Measurements from ENCODE around the gene C10orf71.

Gene C10orf71

GRCh38 chr10:49349390-49349789, 50.4 kb downstream of the C10orf71 start:
- H3K36me3 ChIP-seq (ENCODE audit: control insufficient read depth in 2 of 2, insufficient read depth in 1 of 2, low read length in 2 of 2), result no peaks in the 10 kb centered on the region
- POLR2A ChIA-PET, result no interaction called here
- H3K9me3 ChIP-seq (ENCODE audit: control insufficient read depth, insufficient read depth, low read depth, low read length), result no peaks in the 10 kb centered on the region; the same call in 1 of the 2 replicates
- no peaks in the 10 kb centered on the region for H3K4me1 ChIP-seq (ENCODE audit: control insufficient read depth, insufficient read depth, low read length)
- TF ChIP-seq ZNF23 (tag by site-specific recombination; IDR thresholded peaks at IDR 0.05; ENCODE audit: borderline replicate concordance) (no peak), ZNF677 (tag by site-specific recombination; IDR thresholded peaks at IDR 0.05) (no peak), ZNF132 (tag by site-specific recombination; IDR thresholded peaks at IDR 0.05; ENCODE audit: borderline replicate concordance) (no peak), ZNF621 (tag by site-specific recombination; IDR thresholded peaks at IDR 0.05) (no peak), BCL6B (tag by site-specific recombination; IDR thresholded peaks at IDR 0.05) (no peak), ZNF48 (tag by site-specific recombination; IDR thresholded peaks at IDR 0.05) (no peak), KLF10 (tag by site-specific recombination; IDR thresholded peaks at IDR 0.05) (no peak), ZNF529 (tag by site-specific recombination; IDR thresholded peaks at IDR 0.05; ENCODE audit: insufficient replicate concordance) (no peak), ZBTB7A (tag by site-specific recombination; IDR thresholded peaks at IDR 0.05; ENCODE audit: low read depth) (no peak), ZNF16 (tag by site-specific recombination; IDR thresholded peaks at IDR 0.05; ENCODE audit: low read depth) (no peak), MEIS1 (CRISPR knock-in tag; IDR thresholded peaks at IDR 0.05; ENCODE audit: borderline replicate concordance) (no peak), ZNF560 (tag by site-specific recombination; IDR thresholded peaks at IDR 0.05; ENCODE audit: borderline replicate concordance) (no peak), ZNF148 (tag by site-specific recombination; IDR thresholded peaks at IDR 0.05; ENCODE audit: borderline replicate concordance) (no peak)
- no peak overlapping the region for H3K27ac ChIP-seq (ENCODE audit: extremely low read depth, low read depth, low read length)
- H3K4me3 ChIP-seq (ENCODE audit: low read depth, low read length), result no peak overlapping the region
- CTCF ChIA-PET, result no interaction called here

- POLR2A ChIA-PET, result no interaction called here
These were observed 51.2 kb downstream of the C10orf71 start for GRCh38 chr10:49350138-49350537.

More at GRCh38 chr10:49350138-49350537, 51.2 kb downstream of the C10orf71 start:
- CTCF ChIA-PET, result no interaction called here
- H3K4me3 ChIP-seq (ENCODE audit: low read depth, low read length), result no peak overlapping the region
- no peak overlapping the region for H3K27ac ChIP-seq (ENCODE audit: extremely low read depth, low read depth, low read length)
- no peak for TF ChIP-seq ZNF585B (tag by site-specific recombination; IDR thresholded peaks at IDR 0.05)
- TF ChIP-seq ZSCAN4 (tag by site-specific recombination; IDR thresholded peaks at IDR 0.05), result no peak
- no peak for TF ChIP-seq ZNF404 (tag by site-specific recombination; IDR thresholded peaks at IDR 0.05)
- no peak for TF ChIP-seq TSHZ1 (tag by site-specific recombination; IDR thresholded peaks at IDR 0.05; ENCODE audit: borderline replicate concordance)
- TF ChIP-seq BCL11B (tag by site-specific recombination; IDR thresholded peaks at IDR 0.05; ENCODE audit: low read depth), result no peak
- TF ChIP-seq ZNF146 (tag by site-specific recombination; IDR thresholded peaks at IDR 0.05), result no peak
- TF ChIP-seq ZNF223 (tag by site-specific recombination; IDR thresholded peaks at IDR 0.05), result no peak
- TF ChIP-seq ZNF449 (tag by site-specific recombination; IDR thresholded peaks at IDR 0.05), result no peak
- TF ChIP-seq ZNF623 (tag by site-specific recombination; IDR thresholded peaks at IDR 0.05), result no peak
- TF ChIP-seq ZNF140 (tag by site-specific recombination; IDR thresholded peaks at IDR 0.05), result no peak
- no peaks in the 10 kb centered on the region for H3K4me1 ChIP-seq (ENCODE audit: control insufficient read depth, insufficient read depth, low read length)
- H3K9me3 ChIP-seq (ENCODE audit: control insufficient read depth, insufficient read depth, low read depth, low read length), result no peaks in the 10 kb centered on the region; the same call in 1 of the 2 replicates
- no peaks in the 10 kb centered on the region for H3K36me3 ChIP-seq (ENCODE audit: control insufficient read depth in 2 of 2, insufficient read depth in 1 of 2, low read length in 2 of 2)
